Measurements from ENCODE around the gene CDH16.

The CDH16 gene

GRCh38 chr16:66911801-66912200, 6.9 kb downstream of the CDH16 start:
- TF ChIP-seq EZH2phosphoT487 (IDR thresholded peaks at IDR 0.05; ENCODE audit: low read depth) (no peak), CTCF (IDR thresholded peaks at IDR 0.05; ENCODE audit: low read depth, low read length) (no peak)
- peaks cover 8% of the 10 kb centered on the region; the same call in 1 of the 2 replicates for H3K27me3 ChIP-seq (ENCODE audit: low read depth, low read length)
- H3K4me1 ChIP-seq (ENCODE audit: low read length), result no peaks in the 10 kb centered on the region
- H3K4me3 ChIP-seq (ENCODE audit: low read length), result no peak overlapping the region
- H3K36me3 ChIP-seq (replicated peaks; ENCODE audit: low read depth, low read length), result no peaks in the 10 kb centered on the region
- no peaks in the 10 kb centered on the region for H3K9me3 ChIP-seq (ENCODE audit: insufficient read depth, low read length)
- no peaks in the 10 kb centered on the region for H3K79me2 ChIP-seq (ENCODE audit: low read length)
- H3K27ac ChIP-seq (ENCODE audit: low read length), result no peak overlapping the region
- no peak overlapping the region for H3K9ac ChIP-seq (ENCODE audit: low read length)
- H3K4me2 ChIP-seq (ENCODE audit: low read length), result no peak overlapping the region
- H2AFZ ChIP-seq (ENCODE audit: low read depth, low read length), result no peak overlapping the region
- H4K20me1 ChIP-seq (ENCODE audit: insufficient read depth, low read length), result no peaks in the 10 kb centered on the region

- no peak overlapping the region for H2AFZ ChIP-seq (ENCODE audit: low read depth, low read length)
- H3K27me3 ChIP-seq (ENCODE audit: low read depth, low read length), result peaks cover 3% of the 10 kb centered on the region; the same call in 1 of the 2 replicates
- H3K4me1 ChIP-seq (ENCODE audit: low read length), result no peaks in the 10 kb centered on the region
- H4K20me1 ChIP-seq (ENCODE audit: insufficient read depth, low read length), result no peaks in the 10 kb centered on the region
- no peaks in the 10 kb centered on the region for H3K9me3 ChIP-seq (ENCODE audit: insufficient read depth, low read length)
- H3K36me3 ChIP-seq (replicated peaks; ENCODE audit: low read depth, low read length), result no peaks in the 10 kb centered on the region
- no peak for TF ChIP-seq EZH2phosphoT487 (IDR thresholded peaks at IDR 0.05; ENCODE audit: low read depth)
- TF ChIP-seq CTCF (IDR thresholded peaks at IDR 0.05; ENCODE audit: low read depth, low read length), result no peak
- H3K27ac ChIP-seq (ENCODE audit: low read length), result no peak overlapping the region
- H3K4me3 ChIP-seq (ENCODE audit: low read length), result no peak overlapping the region
- H3K4me2 ChIP-seq (ENCODE audit: low read length), result no peak overlapping the region
- H3K9ac ChIP-seq (ENCODE audit: low read length), result no peak overlapping the region
- no peaks in the 10 kb centered on the region for H3K79me2 ChIP-seq (ENCODE audit: low read length)
These were observed 7.6 kb downstream of the CDH16 start for GRCh38 chr16:66911112-66911511.

- Histone ChIP-seq H3K9ac (ENCODE audit: low read length) (no peak overlapping the region), H3K4me2 (ENCODE audit: low read length) (no peak overlapping the region), H3K4me3 (ENCODE audit: low read length) (no peak overlapping the region), H3K79me2 (ENCODE audit: low read length) (no peaks in the 10 kb centered on the region), H3K4me1 (ENCODE audit: low read length) (no peaks in the 10 kb centered on the region), H3K36me3 (replicated peaks; ENCODE audit: low read depth, low read length) (no peaks in the 10 kb centered on the region), H2AFZ (ENCODE audit: low read depth, low read length) (no peak overlapping the region), H4K20me1 (ENCODE audit: insufficient read depth, low read length) (no peaks in the 10 kb centered on the region), H3K9me3 (ENCODE audit: insufficient read depth, low read length) (no peaks in the 10 kb centered on the region), H3K27me3 (ENCODE audit: low read depth, low read length) (no peaks in the 10 kb centered on the region; the same call in 1 of the 2 replicates), H3K27ac (ENCODE audit: low read length) (no peak overlapping the region)
- TF ChIP-seq CTCF (IDR thresholded peaks at IDR 0.05; ENCODE audit: low read depth, low read length) (no peak), EZH2phosphoT487 (IDR thresholded peaks at IDR 0.05; ENCODE audit: low read depth) (no peak)
These were observed 8.3 kb downstream of the CDH16 start for GRCh38 chr16:66910175-66910940.

- H4K20me1 ChIP-seq (ENCODE audit: insufficient read depth, low read length), result no peaks in the 10 kb centered on the region
- no peak overlapping the region for H3K9ac ChIP-seq (ENCODE audit: low read length)
- no peaks in the 10 kb centered on the region; the same call in 1 of the 2 replicates for H3K27me3 ChIP-seq (ENCODE audit: low read depth, low read length)
- H3K4me3 ChIP-seq (ENCODE audit: low read length), result no peak overlapping the region
- TF ChIP-seq EZH2phosphoT487 (IDR thresholded peaks at IDR 0.05; ENCODE audit: low read depth) (no peak), CTCF (IDR thresholded peaks at IDR 0.05; ENCODE audit: low read depth, low read length) (no peak)
- H2AFZ ChIP-seq (ENCODE audit: low read depth, low read length), result no peak overlapping the region
- no peak overlapping the region for H3K27ac ChIP-seq (ENCODE audit: low read length)
- no peaks in the 10 kb centered on the region for H3K36me3 ChIP-seq (replicated peaks; ENCODE audit: low read depth, low read length)
- no peaks in the 10 kb centered on the region for H3K9me3 ChIP-seq (ENCODE audit: insufficient read depth, low read length)
- H3K4me1 ChIP-seq (ENCODE audit: low read length), result no peaks in the 10 kb centered on the region
- no peaks in the 10 kb centered on the region for H3K79me2 ChIP-seq (ENCODE audit: low read length)
- no peak overlapping the region for H3K4me2 ChIP-seq (ENCODE audit: low read length)
These were observed 9.7 kb downstream of the CDH16 start for GRCh38 chr16:66908762-66909559.
